Caco-2 (cell line): ENCODE results near the gene MYO5B. TPM values are rescaled to one million over a fixed set of nuclear protein-coding genes. Genes with fewer than 3 reads are reported as not detected.

Experiments used
- BruUV-seq: library from RNA; stranded (reverse); fragments of 400-500 nt; replicated peaks from 2 replicates; lab custom pipeline; 2021; lab: Mats Ljungman, UMichigan
- CTCF ChIA-PET: fragments of 300-600 bp; sonication (Branson Sonifier 250); formaldehyde crosslinking; loops from one replicate; lab custom pipeline; 2022; ENCODE audit warnings: antibody characterized with exemption; lab: Charles Lee
- POLR2A ChIA-PET: fragments of 300-600 bp; sonication (Branson Sonifier 250); formaldehyde crosslinking; loops from one replicate; lab custom pipeline; 2022; ENCODE audit warnings: antibody characterized with exemption; lab: Charles Lee
- DNase-seq, 2 experiments: peaks; one replicate each; pipeline versions ENCODE4 v3.0.0 to v3.0.0-alpha.2; 2020 to 2022
- H3K27me3 ChIP-seq: replicated peaks from 2 replicates; pipeline ENCODE4 v1.6.0; 2011; ENCODE audit warnings: low read length; ENCODE audit not compliant: control insufficient read depth, insufficient read depth
- H3K36me3 ChIP-seq: 2 replicates; pipeline ENCODE4 v1.5.1; 2011; ENCODE audit warnings: low read length; ENCODE audit not compliant: control insufficient read depth, insufficient read depth
- H3K4me1 ChIP-seq: fragments of 250-450 bp; sonication (Bioruptor Pico); 2 replicates; pipeline ENCODE4 v1.5.1; 2020; ENCODE audit warnings: mild to moderate bottlenecking
- H3K4me3 ChIP-seq: 2 replicates; pipeline ENCODE4 v1.5.1; 2011; ENCODE audit warnings: low read depth, mild to moderate bottlenecking, control low read depth, low read length
- H3K9me3 ChIP-seq: fragments of 250-450 bp; sonication (Bioruptor Pico); 2 replicates; pipeline ENCODE4 v1.5.1; 2020; ENCODE audit warnings: mild to moderate bottlenecking, moderate library complexity
- H3K27ac Mint-ChIP-seq: one replicate; pipeline ENCODE4 v1.8.0; 2022; ENCODE audit warnings: mixed read lengths; ENCODE audit not compliant: unreplicated experiment
- H3K27me3 Mint-ChIP-seq: one replicate; pipeline ENCODE4 v1.8.0; 2022; ENCODE audit warnings: mixed read lengths; ENCODE audit not compliant: insufficient read depth, unreplicated experiment
- H3K36me3 Mint-ChIP-seq: one replicate; pipeline ENCODE4 v1.8.0; 2022; ENCODE audit warnings: mild to moderate bottlenecking, mixed read lengths; ENCODE audit not compliant: insufficient read depth, unreplicated experiment
- H3K4me1 Mint-ChIP-seq: one replicate; pipeline ENCODE4 v1.8.0; 2022; ENCODE audit warnings: low read depth, mixed read lengths; ENCODE audit not compliant: unreplicated experiment
- H3K4me3 Mint-ChIP-seq: one replicate; pipeline ENCODE4 v1.8.0; 2022; ENCODE audit warnings: mild to moderate bottlenecking, moderate library complexity, mixed read lengths; ENCODE audit not compliant: unreplicated experiment
- H3K9me3 Mint-ChIP-seq: one replicate; pipeline ENCODE4 v1.8.0; 2022; ENCODE audit warnings: mixed read lengths; ENCODE audit not compliant: unreplicated experiment
- CTCF ChIP-seq, 2 experiments: fragments of 200-600 bp in 1 of 2; IDR thresholded peaks; 1 replicate in 1 of 2; 2 replicates in 1 of 2; pipeline versions ENCODE4 v1.5.1 to v1.8.0; 2011 to 2022; ENCODE audit warnings: antibody characterized with exemption in 1 of 2, control low read depth in 1 of 2, inconsistent platforms in 1 of 2, low read depth in 1 of 2, low read length in 1 of 2, mild to moderate bottlenecking in 1 of 2, moderate library complexity in 1 of 2; ENCODE audit not compliant: insufficient read depth in 1 of 2, severe bottlenecking in 1 of 2, unreplicated experiment in 1 of 2
- intact Hi-C: fragments of 100-400 bp; cut with micrococcal nuclease; formaldehyde crosslinking; loops from one replicate; pipeline ENCODE4 v1.10.0; 2022; ENCODE audit not compliant: unreplicated experiment
- total RNA-seq: library from RNA; stranded (reverse); gene quantifications from 2 replicates; pipeline ENCODE4 v1.2.3, GENCODE V29; 2022

MYO5B gene
- total RNA-seq, 1 experiment from 2014 or later, result 28.3 TPM

GRCh38 chr18:50061876-50062517, 132.9 kb downstream of the MYO5B start:
- H3K4me1 Mint-ChIP-seq, result no peaks in the 10 kb centered on the region
- ChIA-PET POLR2A (no interaction called here), CTCF (no interaction called here)
- no TSS peak for BruUV-seq
- Histone ChIP-seq H3K4me1 (no peaks in the 10 kb centered on the region), H3K4me3 (no peak overlapping the region), H3K9me3 (no peaks in the 10 kb centered on the region), H3K36me3 (no peaks in the 10 kb centered on the region), H3K27me3 (no peaks in the 10 kb centered on the region)
- no peak for TF ChIP-seq CTCF (IDR thresholded peaks at IDR 0.05; ENCODE audit: insufficient read depth in 1 of 2, low read depth in 1 of 2, low read length in 1 of 2, severe bottlenecking in 1 of 2, unreplicated experiment in 1 of 2)
- H3K9me3 Mint-ChIP-seq, result no peaks in the 10 kb centered on the region
- no peaks in the 10 kb centered on the region for H3K36me3 Mint-ChIP-seq
- H3K27me3 Mint-ChIP-seq, result no peaks in the 10 kb centered on the region
- no peak overlapping the region for H3K4me3 Mint-ChIP-seq
- no peak for DNase-seq
- intact Hi-C loops, result loop anchor here (5.0 kb wide), 1 partner anchor 50 kb away; no protein-coding TSS in a partner anchor
- H3K27ac Mint-ChIP-seq, result no peak overlapping the region

- no peaks in the 10 kb centered on the region for H3K27me3 ChIP-seq
- intact Hi-C loops, result loop anchor here (5.0 kb wide), 1 partner anchor 51 kb away; no protein-coding TSS in a partner anchor
- H3K4me3 ChIP-seq, result no peak overlapping the region
- H3K27ac Mint-ChIP-seq, result no peak overlapping the region
- H3K36me3 Mint-ChIP-seq, result no peaks in the 10 kb centered on the region
- ChIA-PET CTCF (no interaction called here), POLR2A (no interaction called here)
- no TSS peak for BruUV-seq
- no peak overlapping the region for H3K4me3 Mint-ChIP-seq
- no peaks in the 10 kb centered on the region for H3K27me3 Mint-ChIP-seq
- no peak for TF ChIP-seq CTCF (IDR thresholded peaks at IDR 0.05; ENCODE audit: insufficient read depth in 1 of 2, low read depth in 1 of 2, low read length in 1 of 2, severe bottlenecking in 1 of 2, unreplicated experiment in 1 of 2)
- H3K4me1 ChIP-seq, result no peaks in the 10 kb centered on the region
- no peaks in the 10 kb centered on the region for H3K9me3 ChIP-seq
- no peaks in the 10 kb centered on the region for H3K4me1 Mint-ChIP-seq
- no peak for DNase-seq
- no peaks in the 10 kb centered on the region for H3K9me3 Mint-ChIP-seq
- H3K36me3 ChIP-seq, result no peaks in the 10 kb centered on the region
These were observed 134.1 kb downstream of the MYO5B start for GRCh38 chr18:50060822-50061221.

- peaks cover 8% of the 10 kb centered on the region for H3K36me3 Mint-ChIP-seq
These were observed 136.2 kb downstream of the MYO5B start for GRCh38 chr18:50058731-50059130.

More at GRCh38 chr18:50058731-50059130, 136.2 kb downstream of the MYO5B start:
- H3K36me3 ChIP-seq, result no peaks in the 10 kb centered on the region
- H3K4me3 Mint-ChIP-seq, result no peak overlapping the region
- no TSS peak for BruUV-seq
- H3K9me3 Mint-ChIP-seq, result no peaks in the 10 kb centered on the region
- no peaks in the 10 kb centered on the region for H3K4me1 Mint-ChIP-seq
- ChIA-PET CTCF (no interaction called here), POLR2A (no interaction called here)
- intact Hi-C loops, result no loop called here
- no peak for DNase-seq
- no peak overlapping the region for H3K4me3 ChIP-seq
- no peaks in the 10 kb centered on the region for H3K27me3 ChIP-seq
- no peaks in the 10 kb centered on the region for H3K4me1 ChIP-seq
- no peak for TF ChIP-seq CTCF (IDR thresholded peaks at IDR 0.05; ENCODE audit: insufficient read depth in 1 of 2, low read depth in 1 of 2, low read length in 1 of 2, severe bottlenecking in 1 of 2, unreplicated experiment in 1 of 2)
- H3K27me3 Mint-ChIP-seq, result no peaks in the 10 kb centered on the region
- H3K27ac Mint-ChIP-seq, result no peak overlapping the region
- H3K9me3 ChIP-seq, result no peaks in the 10 kb centered on the region
